ENCODE data around the gene AKIP1.

AKIP1 gene

DNA sequence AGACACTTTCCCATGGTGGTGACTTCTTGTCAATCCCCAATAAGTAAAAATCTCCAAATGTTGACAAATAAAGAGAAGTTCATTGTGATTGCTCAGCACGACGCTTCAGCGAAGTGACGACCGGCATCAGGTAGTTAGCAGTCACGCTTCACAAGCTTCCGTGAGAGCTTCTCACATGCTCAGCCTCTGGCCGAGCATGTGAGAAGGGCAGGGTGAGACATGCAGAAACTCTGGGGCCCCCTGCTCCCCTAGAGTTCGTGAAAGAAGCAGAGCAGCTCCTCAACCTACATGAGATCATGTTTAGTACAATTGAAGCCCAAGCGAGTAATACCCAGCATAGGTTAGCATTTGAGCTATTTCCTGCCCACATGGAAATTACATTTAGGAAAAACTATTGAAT, 26.2 kb downstream of the AKIP1 start:
- no peak overlapping the region for H2BK120ac ChIP-seq (ENCODE audit: low read depth, low read length)
- H3K18ac ChIP-seq (ENCODE audit: low read length) = no peak overlapping the region
- no peak overlapping the region for H2BK5ac ChIP-seq (ENCODE audit: low read length)
- no peak overlapping the region for H3K9ac ChIP-seq (ENCODE audit: low read depth, low read length, poor library complexity)
- no peak for DNase-seq (ENCODE audit: low spot score)
- no peak overlapping the region for H2BK15ac ChIP-seq (ENCODE audit: low read length)
- no peak overlapping the region for H3K14ac ChIP-seq (ENCODE audit: low read length)
- H3K4me2 ChIP-seq (ENCODE audit: insufficient read depth, low read length, poor library complexity, severe bottlenecking) = no peak overlapping the region
- H3K27me3 ChIP-seq (ENCODE audit: control insufficient read depth in 3 of 3, insufficient read depth in 3 of 3, low read depth in 1 of 3, low read length in 3 of 3) = no peaks in the 10 kb centered on the region
- no peak overlapping the region for H3K23ac ChIP-seq (ENCODE audit: low read depth, low read length, poor library complexity)
- H3K4me3 ChIP-seq (ENCODE audit: low read length in 2 of 2) = no peak overlapping the region
- no peak overlapping the region for H4K8ac ChIP-seq (ENCODE audit: low read depth, low read length)
- no CpG with 5 or more reads among the region's 10 CpGs for WGBS, 2 donors (ENCODE audit: extremely low coverage in 2 of 2, insufficient read length in 2 of 2, insufficient replicate concordance in 1 of 2)
- H3K27ac ChIP-seq (replicated peaks; ENCODE audit: low read length) = no peak overlapping the region
- no peaks in the 10 kb centered on the region for H3K9me3 ChIP-seq (replicated peaks in 1 of 2; ENCODE audit: control insufficient read depth in 2 of 2, insufficient read depth in 1 of 2, low read depth in 1 of 2, low read length in 2 of 2)
- H2AFZ ChIP-seq (ENCODE audit: low read length) = no peak overlapping the region
- H3K4ac ChIP-seq (ENCODE audit: low read length) = no peak overlapping the region
- H3K79me1 ChIP-seq (ENCODE audit: low read depth, low read length) = no peaks in the 10 kb centered on the region
- no peak overlapping the region for H2AK5ac ChIP-seq (ENCODE audit: low read depth, low read length)
- H2BK12ac ChIP-seq (ENCODE audit: low read length) = no peak overlapping the region
- H3K36me3 ChIP-seq (replicated peaks in 1 of 2; ENCODE audit: control insufficient read depth in 2 of 2, insufficient read depth in 2 of 2, low read length in 2 of 2) = no peaks in the 10 kb centered on the region
- no peak overlapping the region for H4K91ac ChIP-seq (ENCODE audit: low read depth, low read length, poor library complexity)
- H3K4me1 ChIP-seq (ENCODE audit: control insufficient read depth in 2 of 2, insufficient read depth in 1 of 2, low read depth in 1 of 2, low read length in 2 of 2) = peaks cover 0 to 5% of the 10 kb centered on the region in 2 donors

GRCh38 chr11:8937659-8938058, 26.7 kb downstream of the AKIP1 start:
- Histone ChIP-seq H3K27me3 (ENCODE audit: control insufficient read depth in 3 of 3, insufficient read depth in 3 of 3, low read depth in 1 of 3, low read length in 3 of 3) (no peaks in the 10 kb centered on the region), H4K8ac (ENCODE audit: low read depth, low read length) (no peak overlapping the region), H3K9me3 (replicated peaks in 1 of 2; ENCODE audit: control insufficient read depth in 2 of 2, insufficient read depth in 1 of 2, low read depth in 1 of 2, low read length in 2 of 2) (no peaks in the 10 kb centered on the region), H2AK5ac (ENCODE audit: low read depth, low read length) (no peak overlapping the region), H2BK5ac (ENCODE audit: low read length) (no peak overlapping the region), H3K18ac (ENCODE audit: low read length) (no peak overlapping the region), H3K36me3 (replicated peaks in 1 of 2; ENCODE audit: control insufficient read depth in 2 of 2, insufficient read depth in 2 of 2, low read length in 2 of 2) (no peaks in the 10 kb centered on the region), H2BK12ac (ENCODE audit: low read length) (no peak overlapping the region), H2AFZ (ENCODE audit: low read length) (no peak overlapping the region), H3K14ac (ENCODE audit: low read length) (no peak overlapping the region), H3K4ac (ENCODE audit: low read length) (no peak overlapping the region), H4K91ac (ENCODE audit: low read depth, low read length, poor library complexity) (no peak overlapping the region), H3K4me3 (ENCODE audit: low read length in 2 of 2) (no peak overlapping the region), H3K4me1 (ENCODE audit: control insufficient read depth in 2 of 2, insufficient read depth in 1 of 2, low read depth in 1 of 2, low read length in 2 of 2) (peaks cover 0 to 5% of the 10 kb centered on the region in 2 donors), H3K9ac (ENCODE audit: low read depth, low read length, poor library complexity) (no peak overlapping the region), H2BK15ac (ENCODE audit: low read length) (no peak overlapping the region), H3K23ac (ENCODE audit: low read depth, low read length, poor library complexity) (no peak overlapping the region), H3K27ac (replicated peaks; ENCODE audit: low read length) (no peak overlapping the region), H2BK120ac (ENCODE audit: low read depth, low read length) (no peak overlapping the region), H3K4me2 (ENCODE audit: insufficient read depth, low read length, poor library complexity, severe bottlenecking) (no peak overlapping the region), H3K79me1 (ENCODE audit: low read depth, low read length) (no peaks in the 10 kb centered on the region)
- WGBS, 2 donors (ENCODE audit: extremely low coverage in 2 of 2, insufficient read length in 2 of 2, insufficient replicate concordance in 1 of 2) = no CpG with 5 or more reads among the region's 14 CpGs
- no peak for DNase-seq (ENCODE audit: low spot score)

- no peak overlapping the region for H4K91ac ChIP-seq (ENCODE audit: low read depth, low read length, poor library complexity)
- H3K27ac ChIP-seq (replicated peaks; ENCODE audit: low read length) = no peak overlapping the region
- no peak overlapping the region for H2BK5ac ChIP-seq (ENCODE audit: low read length)
- H3K4ac ChIP-seq (ENCODE audit: low read length) = no peak overlapping the region
- H3K4me2 ChIP-seq (ENCODE audit: insufficient read depth, low read length, poor library complexity, severe bottlenecking) = no peak overlapping the region
- no peak for DNase-seq (ENCODE audit: low spot score)
- H2BK12ac ChIP-seq (ENCODE audit: low read length) = no peak overlapping the region
- no peaks in the 10 kb centered on the region for H3K27me3 ChIP-seq (ENCODE audit: control insufficient read depth in 3 of 3, insufficient read depth in 3 of 3, low read depth in 1 of 3, low read length in 3 of 3)
- H3K79me1 ChIP-seq (ENCODE audit: low read depth, low read length) = no peaks in the 10 kb centered on the region
- H2BK120ac ChIP-seq (ENCODE audit: low read depth, low read length) = no peak overlapping the region
- no peaks in the 10 kb centered on the region for H3K36me3 ChIP-seq (replicated peaks in 1 of 2; ENCODE audit: control insufficient read depth in 2 of 2, insufficient read depth in 2 of 2, low read length in 2 of 2)
- peak overlapping the region; percentile 21 for H2AFZ ChIP-seq (ENCODE audit: low read length)
- H3K9me3 ChIP-seq (replicated peaks in 1 of 2; ENCODE audit: control insufficient read depth in 2 of 2, insufficient read depth in 1 of 2, low read depth in 1 of 2, low read length in 2 of 2) = no peaks in the 10 kb centered on the region
- H3K23ac ChIP-seq (ENCODE audit: low read depth, low read length, poor library complexity) = no peak overlapping the region
- no peak overlapping the region for H2AK5ac ChIP-seq (ENCODE audit: low read depth, low read length)
- H2BK15ac ChIP-seq (ENCODE audit: low read length) = no peak overlapping the region
- no peak overlapping the region for H4K8ac ChIP-seq (ENCODE audit: low read depth, low read length)
- no peak overlapping the region for H3K14ac ChIP-seq (ENCODE audit: low read length)
- no peak overlapping the region for H3K4me3 ChIP-seq (ENCODE audit: low read length in 2 of 2)
- no peak overlapping the region for H3K9ac ChIP-seq (ENCODE audit: low read depth, low read length, poor library complexity)
- no CpG with 5 or more reads among the region's 8 CpGs for WGBS, 2 donors (ENCODE audit: extremely low coverage in 2 of 2, insufficient read length in 2 of 2, insufficient replicate concordance in 1 of 2)
- no peak overlapping the region for H3K18ac ChIP-seq (ENCODE audit: low read length)
- no peaks in the 10 kb centered on the region for H3K4me1 ChIP-seq (ENCODE audit: control insufficient read depth in 2 of 2, insufficient read depth in 1 of 2, low read depth in 1 of 2, low read length in 2 of 2)
These were observed 30.5 kb downstream of the AKIP1 start for GRCh38 chr11:8941341-8942103.

- H2BK12ac ChIP-seq (ENCODE audit: low read length) = no peak within 1 kb of the TSS
- no peaks in the 10 kb centered on the region for H3K4me1 ChIP-seq (ENCODE audit: control insufficient read depth in 2 of 2, insufficient read depth in 1 of 2, low read depth in 1 of 2, low read length in 2 of 2)
- H2AK5ac ChIP-seq (ENCODE audit: low read depth, low read length) = no peak within 1 kb of the TSS
- H4K8ac ChIP-seq (ENCODE audit: low read depth, low read length) = no peak within 1 kb of the TSS
- no peak for DNase-seq (ENCODE audit: low spot score)
- no CpG with 5 or more reads among the region's 5 CpGs for WGBS, 2 donors (ENCODE audit: extremely low coverage in 2 of 2, insufficient read length in 2 of 2, insufficient replicate concordance in 1 of 2)
- H3K4me2 ChIP-seq (ENCODE audit: insufficient read depth, low read length, poor library complexity, severe bottlenecking) = no peak within 1 kb of the TSS
- H4K91ac ChIP-seq (ENCODE audit: low read depth, low read length, poor library complexity) = no peak within 1 kb of the TSS
- no peak within 1 kb of the TSS for H3K4me3 ChIP-seq (ENCODE audit: low read length in 2 of 2)
- no peak within 1 kb of the TSS for H2BK120ac ChIP-seq (ENCODE audit: low read depth, low read length)
- H3K36me3 ChIP-seq (replicated peaks in 1 of 2; ENCODE audit: control insufficient read depth in 2 of 2, insufficient read depth in 2 of 2, low read length in 2 of 2) = peaks cover 1 to 5% of the 10 kb centered on the region in 2 donors
- H3K18ac ChIP-seq (ENCODE audit: low read length) = no peak within 1 kb of the TSS
- no peaks in the 10 kb centered on the region for H3K9me3 ChIP-seq (replicated peaks in 1 of 2; ENCODE audit: control insufficient read depth in 2 of 2, insufficient read depth in 1 of 2, low read depth in 1 of 2, low read length in 2 of 2)
- no peak within 1 kb of the TSS for H3K4ac ChIP-seq (ENCODE audit: low read length)
- H2BK5ac ChIP-seq (ENCODE audit: low read length) = no peak within 1 kb of the TSS
- H3K27ac ChIP-seq (replicated peaks; ENCODE audit: low read length) = no peak within 1 kb of the TSS
- no peak within 1 kb of the TSS for H3K9ac ChIP-seq (ENCODE audit: low read depth, low read length, poor library complexity)
- H3K14ac ChIP-seq (ENCODE audit: low read length) = no peak within 1 kb of the TSS
- H3K79me1 ChIP-seq (ENCODE audit: low read depth, low read length) = no peaks in the 10 kb centered on the region
- no peaks in the 10 kb centered on the region for H3K27me3 ChIP-seq (ENCODE audit: control insufficient read depth in 3 of 3, insufficient read depth in 3 of 3, low read depth in 1 of 3, low read length in 3 of 3)
- no peak within 1 kb of the TSS for H3K23ac ChIP-seq (ENCODE audit: low read depth, low read length, poor library complexity)
- H2AFZ ChIP-seq (ENCODE audit: low read length) = no peak within 1 kb of the TSS
- H2BK15ac ChIP-seq (ENCODE audit: low read length) = no peak within 1 kb of the TSS
These were observed 31.6 kb downstream of the AKIP1 start, which contains the start of gene ASCL3 for GRCh38 chr11:8942518-8943066. Gene ASCL3 (minus strand): TSS chr11:8943016. CDS start chr11:8938161, 4,855 bp downstream.

Data from neuronal stem cell (in vitro differentiated cells).